ENCODE measurements around the gene MAPKAPK2. TPM values are rescaled to one million over a fixed set of nuclear protein-coding genes. Genes with fewer than 3 reads are reported as not detected.
A peak's percentile ranks its signal among the peaks of the same experiment; 100 is the strongest.

The MAPKAPK2 gene
- total and polyA plus RNA-seq, 2 experiments from 2014 or later: 7.5 to 63.3 TPM

GRCh38 chr1:206699000-206699586, 14.4 kb downstream of the MAPKAPK2 start:
- H3K27ac ChIP-seq: no peak overlapping the region
- no peak overlapping the region for H2AFZ ChIP-seq
- no peaks in the 10 kb centered on the region for H3K9me2 ChIP-seq (ENCODE audit: insufficient read depth)
- H3K27me3 ChIP-seq (replicated peaks; ENCODE audit: insufficient read depth): no peaks in the 10 kb centered on the region
- H3F3A ChIP-seq (ENCODE audit: insufficient read depth): peaks cover 13% of the 10 kb centered on the region; the same call in 1 of the 2 replicates
- WGBS, 2 experiments (ENCODE audit: low coverage in 1 of 2, low lambda C conversion rate in 2 of 2, missing lambda C conversion rate in 2 of 2): 85 to 88% methylated on average over 7 of the region's 7 CpGs
- no peaks in the 10 kb centered on the region for H3K9me3 ChIP-seq (ENCODE audit: low read depth)
- TF ChIP-seq EZH2phosphoT487 (IDR thresholded peaks at IDR 0.05; ENCODE audit: insufficient read depth, low read depth) (no peak), EZH2 (IDR thresholded peaks at IDR 0.05; ENCODE audit: insufficient read depth, poor library complexity, severe bottlenecking) (no peak)
- peaks cover 7% of the 10 kb centered on the region; the same call in 1 of the 2 replicates for H4K20me1 ChIP-seq (ENCODE audit: insufficient read depth)
- 0 out of 2 replicates have a peak overlapping the region, but pooled peaks have one; percentile 7 for H3K9ac ChIP-seq
- H3K4me2 ChIP-seq (ENCODE audit: unreplicated experiment): no peak overlapping the region
- in situ Hi-C loops (cut with MboI): no loop called here
- no peaks in the 10 kb centered on the region for H3K36me3 ChIP-seq (ENCODE audit: low read depth)
- H3K4me3 ChIP-seq: no peak overlapping the region
- H3K79me2 ChIP-seq (ENCODE audit: insufficient read depth): peaks cover 100% of the 10 kb centered on the region
- peaks cover 24% of the 10 kb centered on the region for H3K4me1 ChIP-seq (ENCODE audit: insufficient read depth)
- no peak for DNase-seq

DNA sequence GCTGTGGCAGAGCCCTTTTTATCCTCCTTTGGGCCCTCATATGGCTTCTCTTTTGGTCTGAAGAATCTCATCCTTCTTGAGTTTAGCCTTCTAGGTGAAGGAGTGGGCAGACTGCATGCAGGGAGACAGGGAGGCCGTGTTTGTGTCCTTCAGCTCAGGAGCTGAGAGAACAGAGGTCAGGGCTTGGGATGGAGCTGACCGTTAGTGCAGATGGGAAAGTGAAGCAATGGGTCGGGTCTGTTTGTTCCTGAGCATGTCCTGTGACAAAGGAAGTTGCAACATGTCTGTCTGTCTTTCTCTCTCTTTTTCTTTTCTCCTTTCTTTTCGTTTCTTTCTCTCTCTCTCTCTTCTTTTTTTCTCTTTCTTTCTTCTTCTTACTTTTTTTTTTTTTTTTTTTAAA, 14.9 kb downstream of the MAPKAPK2 start:
- TF ChIP-seq EZH2 (IDR thresholded peaks at IDR 0.05; ENCODE audit: insufficient read depth, poor library complexity, severe bottlenecking): no peak
- TF ChIP-seq EZH2phosphoT487 (IDR thresholded peaks at IDR 0.05; ENCODE audit: insufficient read depth, low read depth): no peak
- H3K4me1 ChIP-seq (ENCODE audit: insufficient read depth): peaks cover 19% of the 10 kb centered on the region
- peaks cover 100% of the 10 kb centered on the region for H3K79me2 ChIP-seq (ENCODE audit: insufficient read depth)
- DNase-seq: no peak
- H3K27ac ChIP-seq: no peak overlapping the region
- H3K9ac ChIP-seq: 0 out of 2 replicates have a peak overlapping the region, but pooled peaks have one; percentile 7
- H3K36me3 ChIP-seq (ENCODE audit: low read depth): no peaks in the 10 kb centered on the region
- in situ Hi-C loops (cut with MboI): no loop called here
- WGBS, 2 experiments (ENCODE audit: low coverage in 1 of 2, low lambda C conversion rate in 2 of 2, missing lambda C conversion rate in 2 of 2): 47 to 49% methylated on average over 3 to 4 of the region's 4 CpGs
- H3F3A ChIP-seq (ENCODE audit: insufficient read depth): peaks cover 13% of the 10 kb centered on the region; the same call in 1 of the 2 replicates
- H3K4me3 ChIP-seq: no peak overlapping the region
- no peak overlapping the region for H3K4me2 ChIP-seq (ENCODE audit: unreplicated experiment)
- no peaks in the 10 kb centered on the region for H3K9me2 ChIP-seq (ENCODE audit: insufficient read depth)
- H3K27me3 ChIP-seq (replicated peaks; ENCODE audit: insufficient read depth): no peaks in the 10 kb centered on the region
- no peak overlapping the region for H2AFZ ChIP-seq
- H3K9me3 ChIP-seq (ENCODE audit: low read depth): no peaks in the 10 kb centered on the region
- peaks cover 12% of the 10 kb centered on the region; the same call in 1 of the 2 replicates for H4K20me1 ChIP-seq (ENCODE audit: insufficient read depth)

- Histone ChIP-seq H4K20me1 (ENCODE audit: insufficient read depth) (peaks cover 14% of the 10 kb centered on the region; the same call in 1 of the 2 replicates), H3K9ac (no peak overlapping the region), H3F3A (ENCODE audit: insufficient read depth) (peaks cover 22% of the 10 kb centered on the region), H3K4me2 (ENCODE audit: unreplicated experiment) (no peak overlapping the region), H2AFZ (no peak overlapping the region), H3K4me3 (no peak overlapping the region), H3K27me3 (replicated peaks; ENCODE audit: insufficient read depth) (no peaks in the 10 kb centered on the region), H3K27ac (peak overlapping the region; percentile 15), H3K9me3 (ENCODE audit: low read depth) (no peaks in the 10 kb centered on the region), H3K36me3 (ENCODE audit: low read depth) (no peaks in the 10 kb centered on the region), H3K4me1 (ENCODE audit: insufficient read depth) (peaks cover 22% of the 10 kb centered on the region), H3K79me2 (ENCODE audit: insufficient read depth) (peaks cover 100% of the 10 kb centered on the region), H3K9me2 (ENCODE audit: insufficient read depth) (no peaks in the 10 kb centered on the region)
- WGBS, 2 experiments (ENCODE audit: low coverage in 1 of 2, low lambda C conversion rate in 2 of 2, missing lambda C conversion rate in 2 of 2): 48 to 54% methylated on average over 2 of the region's 2 CpGs
- DNase-seq: peak; percentile 64
- in situ Hi-C loops (cut with MboI): no loop called here
- no peak for TF ChIP-seq EZH2phosphoT487 (IDR thresholded peaks at IDR 0.05; ENCODE audit: insufficient read depth, low read depth)
- TF ChIP-seq EZH2 (IDR thresholded peaks at IDR 0.05; ENCODE audit: insufficient read depth, poor library complexity, severe bottlenecking): no peak
These were observed 15.8 kb downstream of the MAPKAPK2 start for GRCh38 chr1:206700445-206701036.

- no peak overlapping the region for H3K9ac ChIP-seq
- peaks cover 17% of the 10 kb centered on the region; the same call in 1 of the 2 replicates for H4K20me1 ChIP-seq (ENCODE audit: insufficient read depth)
- no peak overlapping the region for H3K27ac ChIP-seq
These were observed 17.6 kb downstream of the MAPKAPK2 start for GRCh38 chr1:206702260-206702659.

More at GRCh38 chr1:206702260-206702659, 17.6 kb downstream of the MAPKAPK2 start:
- no peak for TF ChIP-seq EZH2 (IDR thresholded peaks at IDR 0.05; ENCODE audit: insufficient read depth, poor library complexity, severe bottlenecking)
- no peak for TF ChIP-seq EZH2phosphoT487 (IDR thresholded peaks at IDR 0.05; ENCODE audit: insufficient read depth, low read depth)
- whole genome bisulfite sequencing, 2 experiments (ENCODE audit: low coverage in 1 of 2, low lambda C conversion rate in 2 of 2, missing lambda C conversion rate in 2 of 2): 72 to 88% methylated on average over 7 of the region's 7 CpGs
- Histone ChIP-seq H3K9me3 (ENCODE audit: low read depth) (no peaks in the 10 kb centered on the region), H3K27me3 (replicated peaks; ENCODE audit: insufficient read depth) (no peaks in the 10 kb centered on the region), H3K4me1 (ENCODE audit: insufficient read depth) (peaks cover 37% of the 10 kb centered on the region), H3K9me2 (ENCODE audit: insufficient read depth) (no peaks in the 10 kb centered on the region), H2AFZ (no peak overlapping the region), H3K4me2 (ENCODE audit: unreplicated experiment) (no peak overlapping the region), H3F3A (ENCODE audit: insufficient read depth) (peaks cover 31% of the 10 kb centered on the region), H3K4me3 (no peak overlapping the region), H3K79me2 (ENCODE audit: insufficient read depth) (peaks cover 98% of the 10 kb centered on the region), H3K36me3 (ENCODE audit: low read depth) (no peaks in the 10 kb centered on the region)
- DNase-seq: no peak
- in situ Hi-C loops (cut with MboI): no loop called here

Measured in GM23248 (cell line).